Measurements from ENCODE around the gene MAP3K3.

The MAP3K3 gene

DNA sequence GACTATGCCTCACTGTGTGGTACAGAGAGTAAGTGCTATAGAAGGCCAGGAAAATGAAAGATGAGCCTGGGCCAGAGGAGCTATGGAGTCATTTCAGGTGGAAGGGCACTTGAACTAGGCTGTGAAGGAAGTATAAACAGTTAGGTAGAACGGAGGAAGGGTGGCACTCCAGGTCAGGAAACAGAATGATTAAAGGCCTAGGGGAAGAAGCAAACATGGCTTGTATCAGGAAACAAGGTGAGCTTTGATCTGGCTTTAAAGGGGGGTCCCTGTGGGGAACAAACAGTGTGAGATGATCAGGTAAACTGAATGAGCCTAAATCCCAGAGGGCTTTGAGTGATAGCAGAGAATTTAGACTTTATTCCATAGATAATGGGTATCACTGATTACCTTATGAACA, 16.9 kb downstream of the MAP3K3 start:
- no peak overlapping the region for H3K23ac ChIP-seq (ENCODE audit: low read length in 2 of 2)
- no peak overlapping the region for H3K18ac ChIP-seq (ENCODE audit: low read depth in 1 of 2, low read length in 2 of 2)
- H2AFZ ChIP-seq (ENCODE audit: low read depth, low read length) = no peak overlapping the region
- no peak overlapping the region for H2BK5ac ChIP-seq (ENCODE audit: low read depth, low read length, poor library complexity, severe bottlenecking)
- no peak overlapping the region for H2BK12ac ChIP-seq (ENCODE audit: low read length in 2 of 2)
- H3K4me3 ChIP-seq (ENCODE audit: insufficient read depth in 1 of 2, low read depth in 1 of 2, low read length in 2 of 2) = no peak overlapping the region
- H3K9ac ChIP-seq (ENCODE audit: low read length) = no peak overlapping the region
- H4K8ac ChIP-seq (ENCODE audit: low read length) = no peak overlapping the region
- H3K14ac ChIP-seq (ENCODE audit: low read length in 2 of 2) = no peak overlapping the region
- H3K27me3 ChIP-seq (ENCODE audit: control insufficient read depth in 1 of 2, insufficient read depth in 1 of 2, low read length in 2 of 2) = no peaks in the 10 kb centered on the region
- H3K4me1 ChIP-seq (ENCODE audit: control insufficient read depth, insufficient read depth, low read depth, low read length) = peaks cover 2% of the 10 kb centered on the region
- 55% methylated on average over 1 of the region's 1 CpG for WGBS
- DNase-seq = no peak
- H2AK5ac ChIP-seq (ENCODE audit: low read length, severe bottlenecking) = no peak overlapping the region
- H4K91ac ChIP-seq (ENCODE audit: low read length) = no peak overlapping the region
- H3K27ac ChIP-seq (ENCODE audit: low read length, poor library complexity, severe bottlenecking) = no peak overlapping the region
- peaks cover 5% of the 10 kb centered on the region for H3K79me1 ChIP-seq (replicated peaks; ENCODE audit: low read length, poor library complexity, severe bottlenecking)
- H3K9me3 ChIP-seq (ENCODE audit: control insufficient read depth, low read length) = no peaks in the 10 kb centered on the region
- H3K4me2 ChIP-seq (ENCODE audit: low read length, poor library complexity, severe bottlenecking) = no peak overlapping the region
- H3K4ac ChIP-seq (ENCODE audit: low read depth in 1 of 2, low read length in 2 of 2) = no peak overlapping the region
- H3K36me3 ChIP-seq (ENCODE audit: control insufficient read depth in 1 of 2, insufficient read depth in 2 of 2, low read depth in 1 of 2, low read length in 2 of 2) = peaks cover 7 to 75% of the 10 kb centered on the region in 2 experiments
- H2BK120ac ChIP-seq (ENCODE audit: low read depth, low read length) = no peak overlapping the region
- no peak overlapping the region for H2BK15ac ChIP-seq (ENCODE audit: low read depth, poor library complexity, severe bottlenecking)

DNA sequence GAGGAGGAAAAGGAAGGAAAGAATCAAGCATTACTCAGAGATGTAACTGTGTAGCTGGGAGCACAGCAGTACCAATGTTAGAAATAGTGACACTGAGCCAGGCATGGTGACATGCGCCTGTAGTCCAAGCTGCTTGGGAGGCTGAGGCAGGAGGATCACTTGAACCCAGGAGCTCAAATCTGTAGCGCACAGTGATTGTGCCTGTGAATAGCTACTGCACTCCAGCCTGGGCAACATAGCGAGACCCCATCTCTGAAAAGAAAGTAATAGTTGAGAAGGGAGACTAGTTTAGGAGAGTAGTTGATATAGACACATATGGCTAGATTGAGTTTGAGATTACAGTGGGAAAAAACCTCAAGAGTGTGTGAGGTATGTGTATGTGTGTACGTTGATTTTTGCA, 17.8 kb downstream of the MAP3K3 start:
- Histone ChIP-seq H3K36me3 (ENCODE audit: control insufficient read depth in 1 of 2, insufficient read depth in 2 of 2, low read depth in 1 of 2, low read length in 2 of 2) (peaks cover 7 to 71% of the 10 kb centered on the region in 2 experiments), H4K8ac (ENCODE audit: low read length) (no peak overlapping the region)

DNA sequence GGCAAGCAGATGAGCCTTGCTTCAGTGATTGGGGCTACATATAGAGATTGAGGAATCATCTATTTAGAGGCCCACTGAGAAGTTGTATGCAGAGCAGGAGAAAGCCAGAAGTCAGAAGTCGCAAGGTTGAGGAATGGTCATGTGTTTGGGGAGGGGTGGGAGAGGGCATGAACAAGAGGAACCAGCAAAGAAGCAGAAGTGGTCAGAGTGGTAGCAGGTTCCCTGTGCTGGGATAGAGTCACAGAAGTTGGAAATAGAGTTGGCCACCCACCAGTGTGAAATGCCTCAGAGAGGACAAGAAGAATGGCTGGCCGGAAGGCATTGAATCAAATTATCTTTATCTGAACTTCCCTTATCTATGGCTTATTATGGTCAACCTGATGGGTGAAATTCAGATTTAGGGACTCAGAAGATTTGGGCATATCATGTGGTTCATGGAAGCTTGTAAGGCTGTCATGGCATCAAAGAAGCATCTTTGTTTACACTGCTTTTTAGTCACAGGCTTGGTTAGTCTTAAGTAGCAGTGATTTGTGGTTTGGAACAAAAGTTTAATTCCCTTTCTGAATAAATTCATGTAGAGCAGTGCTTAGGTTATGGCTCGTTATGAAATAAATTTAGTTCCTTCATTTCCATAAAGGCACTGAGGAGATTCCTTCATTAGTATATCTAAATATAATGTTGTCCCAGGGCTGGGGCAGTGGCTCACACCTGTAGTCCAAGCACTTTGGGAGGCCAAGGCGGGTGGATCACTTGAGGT, 19.7 kb downstream of the MAP3K3 start:
- Histone ChIP-seq H4K91ac (ENCODE audit: low read length) (no peak overlapping the region), H2BK12ac (ENCODE audit: low read length in 2 of 2) (no peak overlapping the region), H3K79me1 (replicated peaks; ENCODE audit: low read length, poor library complexity, severe bottlenecking) (peaks cover 3% of the 10 kb centered on the region), H3K9ac (ENCODE audit: low read length) (no peak overlapping the region), H2AFZ (ENCODE audit: low read depth, low read length) (no peak overlapping the region), H3K27ac (ENCODE audit: low read length, poor library complexity, severe bottlenecking) (no peak overlapping the region), H3K36me3 (ENCODE audit: control insufficient read depth in 1 of 2, insufficient read depth in 2 of 2, low read depth in 1 of 2, low read length in 2 of 2) (peaks cover under 1 to 70% of the 10 kb centered on the region in 2 experiments), H3K9me3 (ENCODE audit: control insufficient read depth, low read length) (no peaks in the 10 kb centered on the region), H3K14ac (ENCODE audit: low read length in 2 of 2) (no peak overlapping the region), H2BK120ac (ENCODE audit: low read depth, low read length) (no peak overlapping the region), H2AK5ac (ENCODE audit: low read length, severe bottlenecking) (no peak overlapping the region), H2BK15ac (ENCODE audit: low read depth, poor library complexity, severe bottlenecking) (no peak overlapping the region), H3K4me1 (ENCODE audit: control insufficient read depth, insufficient read depth, low read depth, low read length) (peaks cover 2% of the 10 kb centered on the region), H3K23ac (ENCODE audit: low read length in 2 of 2) (no peak overlapping the region), H3K27me3 (ENCODE audit: control insufficient read depth in 1 of 2, insufficient read depth in 1 of 2, low read length in 2 of 2) (no peaks in the 10 kb centered on the region), H3K4ac (ENCODE audit: low read depth in 1 of 2, low read length in 2 of 2) (no peak overlapping the region), H2BK5ac (ENCODE audit: low read depth, low read length, poor library complexity, severe bottlenecking) (no peak overlapping the region), H4K8ac (ENCODE audit: low read length) (no peak overlapping the region), H3K18ac (ENCODE audit: low read depth in 1 of 2, low read length in 2 of 2) (no peak overlapping the region), H3K4me2 (ENCODE audit: low read length, poor library complexity, severe bottlenecking) (no peak overlapping the region), H3K4me3 (ENCODE audit: insufficient read depth in 1 of 2, low read depth in 1 of 2, low read length in 2 of 2) (no peak overlapping the region)
- no peak for DNase-seq
- WGBS = 100% methylated on average over 2 of the region's 4 CpGs

More for the DNA sequence above, 17.8 kb downstream of the MAP3K3 start:
- Histone ChIP-seq H2AK5ac (ENCODE audit: low read length, severe bottlenecking) (no peak overlapping the region), H3K9ac (ENCODE audit: low read length) (no peak overlapping the region), H2BK120ac (ENCODE audit: low read depth, low read length) (no peak overlapping the region), H3K9me3 (ENCODE audit: control insufficient read depth, low read length) (no peaks in the 10 kb centered on the region), H2AFZ (ENCODE audit: low read depth, low read length) (no peak overlapping the region), H2BK12ac (ENCODE audit: low read length in 2 of 2) (no peak overlapping the region), H3K27me3 (ENCODE audit: control insufficient read depth in 1 of 2, insufficient read depth in 1 of 2, low read length in 2 of 2) (no peaks in the 10 kb centered on the region), H3K4me1 (ENCODE audit: control insufficient read depth, insufficient read depth, low read depth, low read length) (peaks cover 2% of the 10 kb centered on the region), H3K4me3 (ENCODE audit: insufficient read depth in 1 of 2, low read depth in 1 of 2, low read length in 2 of 2) (no peak overlapping the region), H3K23ac (ENCODE audit: low read length in 2 of 2) (no peak overlapping the region), H3K14ac (ENCODE audit: low read length in 2 of 2) (no peak overlapping the region), H3K18ac (ENCODE audit: low read depth in 1 of 2, low read length in 2 of 2) (no peak overlapping the region), H2BK15ac (ENCODE audit: low read depth, poor library complexity, severe bottlenecking) (no peak overlapping the region), H2BK5ac (ENCODE audit: low read depth, low read length, poor library complexity, severe bottlenecking) (no peak overlapping the region), H4K91ac (ENCODE audit: low read length) (no peak overlapping the region), H3K27ac (ENCODE audit: low read length, poor library complexity, severe bottlenecking) (no peak overlapping the region), H3K4me2 (ENCODE audit: low read length, poor library complexity, severe bottlenecking) (no peak overlapping the region), H3K4ac (ENCODE audit: low read depth in 1 of 2, low read length in 2 of 2) (no peak overlapping the region), H3K79me1 (replicated peaks; ENCODE audit: low read length, poor library complexity, severe bottlenecking) (peaks cover 5% of the 10 kb centered on the region)
- DNase-seq = no peak
- 97% methylated on average over 3 of the region's 4 CpGs for WGBS

DNA sequence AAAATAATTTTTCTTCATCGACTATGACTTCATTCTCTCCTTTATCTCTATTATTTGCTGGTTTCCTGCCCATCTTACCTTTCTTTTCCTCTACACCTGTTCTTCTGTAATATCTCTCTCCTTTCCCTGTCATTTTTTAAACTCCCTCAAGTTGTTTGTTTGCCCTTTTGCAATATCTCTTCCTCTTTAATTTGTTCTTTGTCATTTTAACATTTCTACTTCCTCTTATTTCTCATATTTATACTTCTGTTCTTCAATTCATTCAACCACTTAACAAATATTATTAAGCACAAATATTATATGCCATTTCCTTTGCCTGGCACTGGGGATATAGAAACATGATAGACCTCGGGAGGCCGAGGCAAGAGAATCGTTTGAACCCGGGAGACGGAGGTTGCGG, 22.6 kb downstream of the MAP3K3 start:
- Histone ChIP-seq H3K9me3 (ENCODE audit: control insufficient read depth, low read length) (no peaks in the 10 kb centered on the region), H3K27ac (ENCODE audit: low read length, poor library complexity, severe bottlenecking) (no peak overlapping the region)
- no peak for DNase-seq

More for the DNA sequence above, 22.6 kb downstream of the MAP3K3 start:
- Histone ChIP-seq H3K4me2 (ENCODE audit: low read length, poor library complexity, severe bottlenecking) (no peak overlapping the region), H2AFZ (ENCODE audit: low read depth, low read length) (no peak overlapping the region), H3K79me1 (replicated peaks; ENCODE audit: low read length, poor library complexity, severe bottlenecking) (peaks cover 8% of the 10 kb centered on the region), H4K8ac (ENCODE audit: low read length) (no peak overlapping the region), H3K4me1 (ENCODE audit: control insufficient read depth, insufficient read depth, low read depth, low read length) (peaks cover 2% of the 10 kb centered on the region), H2BK15ac (ENCODE audit: low read depth, poor library complexity, severe bottlenecking) (no peak overlapping the region), H3K4ac (ENCODE audit: low read depth in 1 of 2, low read length in 2 of 2) (no peak overlapping the region), H2BK5ac (ENCODE audit: low read depth, low read length, poor library complexity, severe bottlenecking) (no peak overlapping the region), H3K4me3 (ENCODE audit: insufficient read depth in 1 of 2, low read depth in 1 of 2, low read length in 2 of 2) (no peak overlapping the region), H3K23ac (ENCODE audit: low read length in 2 of 2) (no peak overlapping the region), H3K18ac (ENCODE audit: low read depth in 1 of 2, low read length in 2 of 2) (no peak overlapping the region), H3K36me3 (ENCODE audit: control insufficient read depth in 1 of 2, insufficient read depth in 2 of 2, low read depth in 1 of 2, low read length in 2 of 2) (peaks cover 3 to 68% of the 10 kb centered on the region in 2 experiments), H4K91ac (ENCODE audit: low read length) (no peak overlapping the region), H2BK120ac (ENCODE audit: low read depth, low read length) (no peak overlapping the region), H2BK12ac (ENCODE audit: low read length in 2 of 2) (no peak overlapping the region), H2AK5ac (ENCODE audit: low read length, severe bottlenecking) (no peak overlapping the region), H3K9ac (ENCODE audit: low read length) (no peak overlapping the region), H3K27me3 (ENCODE audit: control insufficient read depth in 1 of 2, insufficient read depth in 1 of 2, low read length in 2 of 2) (no peaks in the 10 kb centered on the region), H3K14ac (ENCODE audit: low read length in 2 of 2) (no peak overlapping the region)
- WGBS = 97% methylated on average over 7 of the region's 7 CpGs

Measured in mesenchymal stem cell (in vitro differentiated cells and primary cell).